Hematopoietic multipotent progenitor cell treated with erythropoietin and hydrocortisone succinate and interleukin-3 and kit ligand, for 6 days (in vitro differentiated cells): ENCODE data around the gene TPR.

Experiments
- DNase-seq: peaks from one replicate; pipeline ENCODE4 v3.0.0-alpha.2; 2015

Gene TPR

GRCh38 chr1:186283374-186283773 lies 91.7 kb downstream of the TPR start:
- DNase-seq: no peak

- DNase-seq: no peak
Measured at GRCh38 chr1:186282466-186282865, 92.6 kb downstream of the TPR start.

- DNase-seq: no peak
Measured at GRCh38 chr1:186275822-186276221, 99.2 kb downstream of the TPR start.

GRCh38 chr1:186272486-186272885 lies 102.6 kb downstream of the TPR start:
- DNase-seq: no peak

GRCh38 chr1:186271032-186271431 lies 104.0 kb downstream of the TPR start:
- DNase-seq: no peak
